SK-N-MC (cell line): ENCODE data around the gene ADAMTS5.

ENCODE experiments used
- EZH2 ChIP-seq: fragments of 200-600 bp; sonication (generic); IDR thresholded peaks from one replicate; pipeline ENCODE4 v1.6.1; 2017; ENCODE audit warnings: antibody characterized with exemption
- FOXP2 ChIP-seq: optimal IDR thresholded peaks from 2 replicates; pipeline ENCODE3; 2011; ENCODE audit warnings: mild to moderate bottlenecking, moderate library complexity; ENCODE audit not compliant: insufficient read depth; ENCODE audit errors: extremely low read length, control extremely low read depth
- POLR2AphosphoS5 ChIP-seq: IDR thresholded peaks from 2 replicates; pipeline ENCODE4 v1.6.1; 2012; ENCODE audit warnings: mild to moderate bottlenecking, low read depth, low read length, borderline replicate concordance

DNA sequence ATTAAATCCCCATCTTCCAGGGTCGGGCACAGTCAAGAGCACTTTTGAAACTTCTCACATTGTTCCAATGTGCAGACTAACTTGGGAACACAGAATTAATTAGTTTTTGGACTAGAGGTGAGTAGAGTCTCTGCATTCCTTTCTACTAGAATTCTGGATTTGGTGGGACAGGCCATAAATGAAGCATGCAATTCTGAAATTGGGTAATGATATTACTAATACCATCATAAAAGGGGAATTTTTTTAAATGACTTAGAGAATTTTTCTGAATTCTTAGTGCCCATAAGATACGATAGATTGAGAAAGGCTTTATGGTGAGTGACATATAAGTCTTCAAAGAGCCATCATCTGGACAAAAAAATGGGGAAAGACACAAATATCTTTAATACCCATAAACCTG, 41.8 kb downstream of the ADAMTS5 start:
- TF ChIP-seq EZH2, result no peak
- TF ChIP-seq POLR2AphosphoS5, result no peak
- no peak for TF ChIP-seq FOXP2
